Natural killer cell treated with Interleukin-12 subunit alpha and Interleukin-12 subunit beta and Interleukin-15 and Interleukin-18, amount 100 ng/mL, for 72 hours (primary cell): ENCODE data around the gene GRIK2. TPM values are rescaled to one million over a fixed set of nuclear protein-coding genes. Genes with fewer than 3 reads are reported as not detected.

Source experiments
- ATAC-seq, 2 donors: fragments of 150-1000 bp; cut with Tn5 transposase in 1 of 2; sonication (Bioruptor Pico), chemical (Tn5 transposase) in 1 of 2; 2 replicates each; pipeline ENCODE4 v1.10.0; 2021
- DNase-seq: peaks from one replicate; pipeline ENCODE4 v3.0.0; 2022; ENCODE audit warnings: low spot score
- H3K27ac Mint-ChIP-seq, 2 donors: 1 replicate in 1 of 2; 2 replicates in 1 of 2; pipeline ENCODE4 v1.8.0; 2022; ENCODE audit warnings: mixed read lengths in 2 of 2, mild to moderate bottlenecking in 1 of 2, moderate library complexity in 1 of 2
- H3K27me3 Mint-ChIP-seq, 2 donors: 1 replicate in 1 of 2; 2 replicates in 1 of 2; pipeline ENCODE4 v1.8.0; 2022; ENCODE audit warnings: mixed read lengths in 2 of 2
- H3K36me3 Mint-ChIP-seq: one replicate; pipeline ENCODE4 v1.8.0; 2022; ENCODE audit warnings: mixed read lengths
- H3K4me1 Mint-ChIP-seq, 2 donors: 1 replicate in 1 of 2; 2 replicates in 1 of 2; pipeline ENCODE4 v1.8.0; 2022; ENCODE audit warnings: low read depth in 2 of 2, mixed read lengths in 2 of 2, mild to moderate bottlenecking in 1 of 2
- H3K4me3 Mint-ChIP-seq: one replicate; pipeline ENCODE4 v1.8.0; 2022; ENCODE audit warnings: mixed read lengths
- H3K9me3 Mint-ChIP-seq: 2 replicates; pipeline ENCODE4 v1.8.0; 2022; ENCODE audit warnings: mixed read lengths
- total RNA-seq, 2 donors: library from RNA; stranded (reverse); gene quantifications; one replicate each; pipeline ENCODE4 v1.2.3, GENCODE V29; 2022

GRIK2 gene
- total RNA-seq, 2 donors from 2014 or later = not detected

- Mint-ChIP-seq H3K4me3 (no peak overlapping the region), H3K9me3 (peaks cover 7% of the 10 kb centered on the region), H3K4me1 (no peaks in the 10 kb centered on the region), H3K27ac (no peak overlapping the region), H3K36me3 (no peaks in the 10 kb centered on the region), H3K27me3 (no peaks in the 10 kb centered on the region)
- no peak for ATAC-seq
- no peak for DNase-seq
Measured at GRCh38 chr6:101453221-101453620, 59.7 kb downstream of the GRIK2 start.

GRCh38 chr6:101454106-101454676, 60.7 kb downstream of the GRIK2 start:
- Mint-ChIP-seq H3K27me3 (no peaks in the 10 kb centered on the region), H3K27ac (no peak overlapping the region)

GRCh38 chr6:101458336-101458735, 64.8 kb downstream of the GRIK2 start:
- no peaks in the 10 kb centered on the region for H3K36me3 Mint-ChIP-seq
- H3K9me3 Mint-ChIP-seq = peaks cover 10% of the 10 kb centered on the region
- DNase-seq (no peak), ATAC-seq (no peak)
- no peaks in the 10 kb centered on the region for H3K4me1 Mint-ChIP-seq
- H3K27me3 Mint-ChIP-seq = no peaks in the 10 kb centered on the region
- H3K27ac Mint-ChIP-seq = no peak overlapping the region
- no peak overlapping the region for H3K4me3 Mint-ChIP-seq

More at GRCh38 chr6:101454106-101454676, 60.7 kb downstream of the GRIK2 start:
- Mint-ChIP-seq H3K9me3 (peaks cover 7% of the 10 kb centered on the region), H3K4me3 (no peak overlapping the region), H3K36me3 (no peaks in the 10 kb centered on the region), H3K4me1 (no peaks in the 10 kb centered on the region)
- no peak for DNase-seq
- ATAC-seq = no peak

GRCh38 chr6:101458826-101459225, 65.3 kb downstream of the GRIK2 start:
- ATAC-seq = no peak

GRCh38 chr6:101462576-101462975, 69.1 kb downstream of the GRIK2 start:
- Mint-ChIP-seq H3K27me3 (no peaks in the 10 kb centered on the region), H3K4me1 (no peaks in the 10 kb centered on the region), H3K27ac (no peak overlapping the region), H3K36me3 (no peaks in the 10 kb centered on the region), H3K9me3 (peaks cover 7% of the 10 kb centered on the region), H3K4me3 (no peak overlapping the region)
- ATAC-seq (no peak), DNase-seq (no peak)

More at GRCh38 chr6:101458826-101459225, 65.3 kb downstream of the GRIK2 start:
- Mint-ChIP-seq H3K36me3 (no peaks in the 10 kb centered on the region), H3K27ac (no peak overlapping the region), H3K4me3 (no peak overlapping the region), H3K27me3 (no peaks in the 10 kb centered on the region), H3K4me1 (no peaks in the 10 kb centered on the region), H3K9me3 (peaks cover 10% of the 10 kb centered on the region)
- DNase-seq = no peak

GRCh38 chr6:101465863-101466262, 72.4 kb downstream of the GRIK2 start:
- ATAC-seq (no peak), DNase-seq (no peak)
- Mint-ChIP-seq H3K27me3 (no peaks in the 10 kb centered on the region), H3K9me3 (peaks cover 6% of the 10 kb centered on the region), H3K36me3 (no peaks in the 10 kb centered on the region), H3K4me1 (no peaks in the 10 kb centered on the region), H3K27ac (no peak overlapping the region), H3K4me3 (no peak overlapping the region)

- ATAC-seq = no peak
- Mint-ChIP-seq H3K9me3 (peaks cover 4% of the 10 kb centered on the region), H3K4me3 (no peak overlapping the region), H3K36me3 (no peaks in the 10 kb centered on the region), H3K27ac (no peak overlapping the region), H3K27me3 (no peaks in the 10 kb centered on the region), H3K4me1 (no peaks in the 10 kb centered on the region)
- DNase-seq = no peak
Measured at GRCh38 chr6:101477436-101477835, 83.9 kb downstream of the GRIK2 start.

GRCh38 chr6:101478891-101479290, 85.4 kb downstream of the GRIK2 start:
- no peak for ATAC-seq
- Mint-ChIP-seq H3K27ac (no peak overlapping the region), H3K27me3 (no peaks in the 10 kb centered on the region), H3K9me3 (peaks cover 5% of the 10 kb centered on the region), H3K4me1 (no peaks in the 10 kb centered on the region), H3K36me3 (no peaks in the 10 kb centered on the region), H3K4me3 (no peak overlapping the region)
- no peak for DNase-seq

- no peak for DNase-seq
- Mint-ChIP-seq H3K27me3 (no peaks in the 10 kb centered on the region), H3K27ac (no peak overlapping the region), H3K4me1 (no peaks in the 10 kb centered on the region), H3K36me3 (no peaks in the 10 kb centered on the region), H3K9me3 (peaks cover 8% of the 10 kb centered on the region), H3K4me3 (no peak overlapping the region)
- ATAC-seq = no peak
Measured at GRCh38 chr6:101482606-101483005, 89.1 kb downstream of the GRIK2 start.

- H3K4me3 Mint-ChIP-seq = no peak overlapping the region
- ATAC-seq (no peak), DNase-seq (no peak)
- H3K9me3 Mint-ChIP-seq = peaks cover 8% of the 10 kb centered on the region
- no peaks in the 10 kb centered on the region for H3K27me3 Mint-ChIP-seq
- no peak overlapping the region for H3K27ac Mint-ChIP-seq
- H3K36me3 Mint-ChIP-seq = no peaks in the 10 kb centered on the region
- no peaks in the 10 kb centered on the region for H3K4me1 Mint-ChIP-seq
Measured at GRCh38 chr6:101484781-101485180, 91.3 kb downstream of the GRIK2 start.

- H3K4me3 Mint-ChIP-seq = no peak overlapping the region
- H3K27ac Mint-ChIP-seq = no peak overlapping the region
Measured at GRCh38 chr6:101486124-101486523, 92.6 kb downstream of the GRIK2 start.

GRCh38 chr6:101486726-101487125, 93.2 kb downstream of the GRIK2 start:
- DNase-seq (no peak), ATAC-seq (no peak)
- no peak overlapping the region for H3K4me3 Mint-ChIP-seq
- H3K9me3 Mint-ChIP-seq = peaks cover 8% of the 10 kb centered on the region
- H3K4me1 Mint-ChIP-seq = no peaks in the 10 kb centered on the region
- no peaks in the 10 kb centered on the region for H3K27me3 Mint-ChIP-seq
- no peak overlapping the region for H3K27ac Mint-ChIP-seq
- H3K36me3 Mint-ChIP-seq = no peaks in the 10 kb centered on the region

More at GRCh38 chr6:101486124-101486523, 92.6 kb downstream of the GRIK2 start:
- H3K36me3 Mint-ChIP-seq = no peaks in the 10 kb centered on the region
- DNase-seq (no peak), ATAC-seq (no peak)
- H3K27me3 Mint-ChIP-seq = no peaks in the 10 kb centered on the region
- H3K9me3 Mint-ChIP-seq = peaks cover 8% of the 10 kb centered on the region
- H3K4me1 Mint-ChIP-seq = no peaks in the 10 kb centered on the region

GRCh38 chr6:101489456-101489855, 95.9 kb downstream of the GRIK2 start:
- ATAC-seq (no peak), DNase-seq (no peak)
- Mint-ChIP-seq H3K27me3 (no peaks in the 10 kb centered on the region), H3K4me3 (no peak overlapping the region), H3K9me3 (peaks cover 7% of the 10 kb centered on the region), H3K4me1 (no peaks in the 10 kb centered on the region), H3K36me3 (no peaks in the 10 kb centered on the region), H3K27ac (no peak overlapping the region)

- Mint-ChIP-seq H3K36me3 (no peaks in the 10 kb centered on the region), H3K9me3 (peaks cover 4% of the 10 kb centered on the region), H3K4me3 (no peak overlapping the region), H3K27me3 (no peaks in the 10 kb centered on the region), H3K27ac (no peak overlapping the region), H3K4me1 (no peaks in the 10 kb centered on the region)
- ATAC-seq = no peak
- no peak for DNase-seq
Measured at GRCh38 chr6:101490857-101491256, 97.3 kb downstream of the GRIK2 start.

- DNase-seq (no peak), ATAC-seq (no peak)
- no peaks in the 10 kb centered on the region for H3K36me3 Mint-ChIP-seq
- no peaks in the 10 kb centered on the region for H3K4me1 Mint-ChIP-seq
- no peaks in the 10 kb centered on the region for H3K27me3 Mint-ChIP-seq
- H3K9me3 Mint-ChIP-seq = peaks cover 4% of the 10 kb centered on the region
- no peak overlapping the region for H3K27ac Mint-ChIP-seq
- H3K4me3 Mint-ChIP-seq = no peak overlapping the region
Measured at GRCh38 chr6:101502818-101503217, 109.3 kb downstream of the GRIK2 start.
